HepG2 (cell line): ENCODE data around the gene ARHGEF37. TPM values are rescaled to one million over a fixed set of nuclear protein-coding genes. Genes with fewer than 3 reads are reported as not detected.
A peak's percentile ranks its signal among the peaks of the same experiment; 100 is the strongest.

Source experiments
- FOXJ3 ChIP-seq: sonication (generic); formaldehyde crosslinking; IDR thresholded peaks from 2 replicates; pipeline ENCODE4 v1.4.0; 2020; ENCODE audit warnings: missing genetic modification reagents, mild to moderate bottlenecking, borderline replicate concordance
- MAF1 ChIP-seq: sonication (generic); formaldehyde crosslinking; IDR thresholded peaks from 2 replicates; pipeline ENCODE4 v1.5.0; 2020; ENCODE audit warnings: missing genetic modification reagents, borderline replicate concordance
- MED1 ChIP-seq: sonication (generic); formaldehyde crosslinking; IDR thresholded peaks from 2 replicates; pipeline ENCODE4 v1.4.0; 2020; ENCODE audit warnings: missing genetic modification reagents
- MYC ChIP-seq: sonication (generic); formaldehyde crosslinking; IDR thresholded peaks from 2 replicates; pipeline ENCODE4 v1.9.0; 2021; ENCODE audit warnings: missing genetic modification reagents, borderline replicate concordance
- SALL1 ChIP-seq: sonication (generic); formaldehyde crosslinking; IDR thresholded peaks from 2 replicates; pipeline ENCODE4 v1.8.0; 2022; ENCODE audit warnings: mild to moderate bottlenecking, missing genetic modification reagents
- SNAPC2 ChIP-seq: sonication (generic); formaldehyde crosslinking; IDR thresholded peaks from 2 replicates; pipeline ENCODE4 v1.8.1; 2022; ENCODE audit warnings: mild to moderate bottlenecking, missing genetic modification reagents
- ZBTB7A ChIP-seq: sonication (generic); formaldehyde crosslinking; IDR thresholded peaks from 2 replicates; pipeline ENCODE4 v1.8.0; 2022; ENCODE audit warnings: mild to moderate bottlenecking, missing genetic modification reagents
- ZMYM4 ChIP-seq: sonication (generic); formaldehyde crosslinking; IDR thresholded peaks from 2 replicates; pipeline ENCODE4 v1.8.1; 2023; ENCODE audit warnings: mild to moderate bottlenecking, missing genetic modification reagents
- ZNF225 ChIP-seq: sonication (generic); formaldehyde crosslinking; IDR thresholded peaks from 2 replicates; pipeline ENCODE4 v1.4.0; 2020; ENCODE audit warnings: mild to moderate bottlenecking, missing genetic modification reagents
- ZNF280D ChIP-seq: sonication (generic); formaldehyde crosslinking; IDR thresholded peaks from 2 replicates; pipeline ENCODE4 v1.5.1; 2020; ENCODE audit warnings: mild to moderate bottlenecking, missing genetic modification reagents
- ZNF432 ChIP-seq: sonication (generic); formaldehyde crosslinking; IDR thresholded peaks from 2 replicates; pipeline ENCODE4 v1.5.0; 2020; ENCODE audit warnings: missing genetic modification reagents, mild to moderate bottlenecking, borderline replicate concordance
- ZNF510 ChIP-seq: sonication (generic); formaldehyde crosslinking; IDR thresholded peaks from 2 replicates; pipeline ENCODE4 v1.4.0; 2020; ENCODE audit warnings: low read depth, mild to moderate bottlenecking, missing genetic modification reagents
- ZNF629 ChIP-seq: sonication (generic); formaldehyde crosslinking; conservative IDR thresholded peaks from 2 replicates; pipeline ENCODE4 v1.5.0; 2020; ENCODE audit warnings: missing genetic modification reagents
- ZNF720 ChIP-seq: sonication (generic); formaldehyde crosslinking; IDR thresholded peaks from 2 replicates; pipeline ENCODE4 v1.4.0; 2020; ENCODE audit warnings: missing genetic modification reagents
- ZNF878 ChIP-seq: sonication (generic); formaldehyde crosslinking; IDR thresholded peaks from 2 replicates; pipeline ENCODE4 v1.8.1; 2023; ENCODE audit warnings: mild to moderate bottlenecking, missing genetic modification reagents, moderate library complexity
- polyA plus RNA-seq, 8 experiments: library from polyadenylated mRNA; depleted of rRNA in 3 of 8; stranded (reverse) in 7 of 8; unstranded in 1 of 8; fragments of >200 nt; fragmentation: Illumina TruSeq in 4 of 8; extraction: Trizol in 4 of 8; gene quantifications; 2 replicates each; pipeline versions ENCODE4 v1.2.1 to v1.2.3, GENCODE V29; 2011 to 2016; ENCODE audit warnings: low read depth in 4 of 8, missing spikeins in 1 of 8, mixed read lengths in 1 of 8; ENCODE audit not compliant: insufficient read depth in 1 of 8
- total RNA-seq, 5 experiments: library from RNA; depleted of rRNA; stranded (reverse); fragments of >200 nt; fragmentation: Illumina TruSeq; extraction: Trizol; gene quantifications; 2 replicates each; pipeline ENCODE4 v1.2.3, GENCODE V29; 2016; ENCODE audit warnings: low read depth in 1 of 5
- TF ChIP-seq, protein P1 (sequence below): IDR thresholded peaks from 2 replicates; pipeline ENCODE4 v1.6.1; 2012; ENCODE audit warnings: inconsistent platforms
- TF ChIP-seq, protein P2 (sequence below): sonication (generic); formaldehyde crosslinking; IDR thresholded peaks from 2 replicates; pipeline ENCODE4 v1.8.0; 2022; ENCODE audit warnings: mild to moderate bottlenecking, missing genetic modification reagents, borderline replicate concordance
- TF ChIP-seq, protein P3 (sequence below): IDR thresholded peaks from 2 replicates; pipeline ENCODE4 v1.6.1; 2016; ENCODE audit warnings: mild to moderate bottlenecking, missing biosample characterization, missing genetic modification reagents
- TF ChIP-seq, protein P4 (sequence below): sonication (generic); formaldehyde crosslinking; IDR thresholded peaks from 2 replicates; pipeline ENCODE4 v1.4.0; 2020; ENCODE audit warnings: mild to moderate bottlenecking, missing genetic modification reagents
- TF ChIP-seq, protein P5 (sequence below): sonication (generic); formaldehyde crosslinking; IDR thresholded peaks from 2 replicates; pipeline ENCODE4 v1.9.0; 2021; ENCODE audit warnings: missing genetic modification reagents, borderline replicate concordance

The ARHGEF37 gene
- total and polyA plus RNA-seq, 2 of the 13 experiments (the other 11 are each of a cell fraction or from before 2014, with no cell fraction given), result 0.18 to 0.27 TPM

GRCh38 chr5:149551227-149552037 is 29.9 kb upstream of the ARHGEF37 start, which contains the start of gene CSNK1A1 (continued):
- peak; percentile 49; the same call in 1 of the 2 replicates for TF ChIP-seq ZNF280D (CRISPR knock-in tag)
- TF ChIP-seq MAF1, result no peak
- peak; percentile 67 for TF ChIP-seq MED1 (CRISPR knock-in tag)
- TF ChIP-seq ZNF878 (CRISPR knock-in tag), result no peak; the same call in 1 of the 2 replicates
- TF ChIP-seq ZBTB7A (CRISPR knock-in tag), result peak; percentile 22; the same call in 1 of the 2 replicates
- no peak for TF ChIP-seq ZNF225
- TF ChIP-seq ZNF629 (CRISPR knock-in tag), result no peak
- TF ChIP-seq, protein P1, sequence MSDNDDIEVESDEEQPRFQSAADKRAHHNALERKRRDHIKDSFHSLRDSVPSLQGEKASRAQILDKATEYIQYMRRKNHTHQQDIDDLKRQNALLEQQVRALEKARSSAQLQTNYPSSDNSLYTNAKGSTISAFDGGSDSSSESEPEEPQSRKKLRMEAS, result peak; percentile 90
- 0 out of 2 replicates have a peak, but pooled peaks have one; percentile 29 for TF ChIP-seq ZNF510 (CRISPR knock-in tag)
- peak; percentile 85; the same call in 1 of the 2 replicates for TF ChIP-seq SNAPC2 (CRISPR knock-in tag)
- peak; percentile 56; the same call in 1 of the 2 replicates for TF ChIP-seq MYC (CRISPR knock-in tag)
- TF ChIP-seq FOXJ3 (CRISPR knock-in tag), result peak; percentile 80; the same call in 1 of the 2 replicates
- TF ChIP-seq, protein P2, sequence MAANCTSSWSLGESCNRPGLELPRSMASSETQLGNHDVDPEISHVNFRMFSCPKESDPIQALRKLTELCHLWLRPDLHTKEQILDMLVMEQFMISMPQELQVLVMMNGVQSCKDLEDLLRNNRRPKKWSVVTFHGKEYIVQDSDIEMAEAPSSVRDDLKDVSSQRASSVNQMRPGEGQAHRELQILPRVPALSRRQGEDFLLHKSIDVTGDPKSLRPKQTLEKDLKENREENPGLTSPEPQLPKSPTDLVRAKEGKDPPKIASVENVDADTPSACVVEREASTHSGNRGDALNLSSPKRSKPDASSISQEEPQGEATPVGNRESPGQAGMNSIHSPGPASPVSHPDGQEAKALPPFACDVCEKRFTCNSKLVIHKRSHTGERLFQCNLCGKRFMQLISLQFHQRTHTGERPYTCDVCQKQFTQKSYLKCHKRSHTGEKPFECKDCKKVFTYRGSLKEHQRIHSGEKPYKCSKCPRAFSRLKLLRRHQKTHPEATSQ (CRISPR knock-in tag), result peak; percentile 81; the same call in 1 of the 2 replicates
- TF ChIP-seq, protein P3, sequence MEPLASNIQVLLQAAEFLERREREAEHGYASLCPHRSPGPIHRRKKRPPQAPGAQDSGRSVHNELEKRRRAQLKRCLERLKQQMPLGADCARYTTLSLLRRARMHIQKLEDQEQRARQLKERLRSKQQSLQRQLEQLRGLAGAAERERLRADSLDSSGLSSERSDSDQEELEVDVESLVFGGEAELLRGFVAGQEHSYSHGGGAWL, result peak; percentile 83
- no peak for TF ChIP-seq ZNF720 (CRISPR knock-in tag)
- TF ChIP-seq, protein P4, sequence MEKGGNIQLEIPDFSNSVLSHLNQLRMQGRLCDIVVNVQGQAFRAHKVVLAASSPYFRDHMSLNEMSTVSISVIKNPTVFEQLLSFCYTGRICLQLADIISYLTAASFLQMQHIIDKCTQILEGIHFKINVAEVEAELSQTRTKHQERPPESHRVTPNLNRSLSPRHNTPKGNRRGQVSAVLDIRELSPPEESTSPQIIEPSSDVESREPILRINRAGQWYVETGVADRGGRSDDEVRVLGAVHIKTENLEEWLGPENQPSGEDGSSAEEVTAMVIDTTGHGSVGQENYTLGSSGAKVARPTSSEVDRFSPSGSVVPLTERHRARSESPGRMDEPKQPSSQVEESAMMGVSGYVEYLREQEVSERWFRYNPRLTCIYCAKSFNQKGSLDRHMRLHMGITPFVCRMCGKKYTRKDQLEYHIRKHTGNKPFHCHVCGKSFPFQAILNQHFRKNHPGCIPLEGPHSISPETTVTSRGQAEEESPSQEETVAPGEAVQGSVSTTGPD (CRISPR knock-in tag), result 0 out of 2 replicates have a peak, but pooled peaks have one; percentile 33
- peak; percentile 91 for TF ChIP-seq ZMYM4 (CRISPR knock-in tag)
- peak; percentile 88 for TF ChIP-seq SALL1 (CRISPR knock-in tag)
- TF ChIP-seq ZNF432 (CRISPR knock-in tag), result no peak
- TF ChIP-seq, protein P5, sequence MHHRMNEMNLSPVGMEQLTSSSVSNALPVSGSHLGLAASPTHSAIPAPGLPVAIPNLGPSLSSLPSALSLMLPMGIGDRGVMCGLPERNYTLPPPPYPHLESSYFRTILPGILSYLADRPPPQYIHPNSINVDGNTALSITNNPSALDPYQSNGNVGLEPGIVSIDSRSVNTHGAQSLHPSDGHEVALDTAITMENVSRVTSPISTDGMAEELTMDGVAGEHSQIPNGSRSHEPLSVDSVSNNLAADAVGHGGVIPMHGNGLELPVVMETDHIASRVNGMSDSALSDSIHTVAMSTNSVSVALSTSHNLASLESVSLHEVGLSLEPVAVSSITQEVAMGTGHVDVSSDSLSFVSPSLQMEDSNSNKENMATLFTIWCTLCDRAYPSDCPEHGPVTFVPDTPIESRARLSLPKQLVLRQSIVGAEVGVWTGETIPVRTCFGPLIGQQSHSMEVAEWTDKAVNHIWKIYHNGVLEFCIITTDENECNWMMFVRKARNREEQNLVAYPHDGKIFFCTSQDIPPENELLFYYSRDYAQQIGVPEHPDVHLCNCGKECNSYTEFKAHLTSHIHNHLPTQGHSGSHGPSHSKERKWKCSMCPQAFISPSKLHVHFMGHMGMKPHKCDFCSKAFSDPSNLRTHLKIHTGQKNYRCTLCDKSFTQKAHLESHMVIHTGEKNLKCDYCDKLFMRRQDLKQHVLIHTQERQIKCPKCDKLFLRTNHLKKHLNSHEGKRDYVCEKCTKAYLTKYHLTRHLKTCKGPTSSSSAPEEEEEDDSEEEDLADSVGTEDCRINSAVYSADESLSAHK, result no peak
